ENCODE results near the gene ACOXL.
A peak's percentile ranks its signal among the peaks of the same experiment; 100 is the strongest.
"Not testable (repeated sequence)": the region's sequence is repeated elsewhere in the genome, so short reads cannot be mapped to it uniquely, and the experiment has no call there.

The ACOXL gene

DNA sequence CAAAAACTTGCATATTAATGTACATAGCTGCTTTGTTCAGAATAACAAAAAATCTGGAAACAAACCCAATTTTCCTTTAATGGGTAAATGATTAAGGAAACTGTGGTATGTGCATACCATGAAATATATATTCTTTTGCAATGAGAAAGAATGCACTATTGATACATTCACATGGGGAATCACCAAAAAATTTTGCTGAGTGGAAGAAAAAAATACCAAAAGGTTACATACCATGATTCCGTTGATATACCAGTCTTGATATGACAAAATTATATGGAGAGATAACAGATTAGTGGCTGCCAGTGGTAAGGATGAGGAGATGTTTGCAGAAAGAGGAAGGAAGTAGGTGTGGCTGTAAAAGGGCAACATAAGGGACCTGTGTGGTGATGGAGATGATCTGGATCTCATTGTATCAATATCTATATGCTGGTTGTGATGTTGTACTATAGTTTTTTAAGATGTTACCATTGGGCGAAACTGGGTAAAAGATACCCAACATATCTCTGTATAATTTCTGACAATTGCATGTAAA, 333.8 kb downstream of the ACOXL start:
- no peak for DNase-seq (ENCODE audit: low read depth)

- DNase-seq (ENCODE audit: low read depth): no peak
These were observed 336.2 kb downstream of the ACOXL start for GRCh38 chr2:111068435-111069058.

DNA sequence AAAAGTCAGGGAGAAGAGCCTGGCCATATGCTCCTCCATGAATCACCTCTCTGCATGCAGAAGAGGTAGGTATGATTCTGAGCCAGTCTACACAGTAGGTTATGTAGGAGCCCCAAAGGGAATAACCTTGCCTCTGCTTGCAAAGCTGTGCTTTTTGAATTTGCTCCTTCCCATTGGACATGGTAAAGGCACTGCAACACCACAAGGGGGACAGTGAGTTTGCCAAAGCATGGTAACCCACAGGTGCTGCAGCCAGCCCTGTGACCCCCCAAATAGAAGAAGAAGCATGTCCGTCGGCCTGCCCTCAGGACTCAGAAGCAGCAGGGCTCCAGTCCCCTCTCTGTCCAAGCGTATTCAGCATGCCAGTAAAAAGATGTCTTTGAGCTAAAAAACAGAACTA, 337.3 kb downstream of the ACOXL start:
- DNase-seq (ENCODE audit: low read depth): no peak

DNA sequence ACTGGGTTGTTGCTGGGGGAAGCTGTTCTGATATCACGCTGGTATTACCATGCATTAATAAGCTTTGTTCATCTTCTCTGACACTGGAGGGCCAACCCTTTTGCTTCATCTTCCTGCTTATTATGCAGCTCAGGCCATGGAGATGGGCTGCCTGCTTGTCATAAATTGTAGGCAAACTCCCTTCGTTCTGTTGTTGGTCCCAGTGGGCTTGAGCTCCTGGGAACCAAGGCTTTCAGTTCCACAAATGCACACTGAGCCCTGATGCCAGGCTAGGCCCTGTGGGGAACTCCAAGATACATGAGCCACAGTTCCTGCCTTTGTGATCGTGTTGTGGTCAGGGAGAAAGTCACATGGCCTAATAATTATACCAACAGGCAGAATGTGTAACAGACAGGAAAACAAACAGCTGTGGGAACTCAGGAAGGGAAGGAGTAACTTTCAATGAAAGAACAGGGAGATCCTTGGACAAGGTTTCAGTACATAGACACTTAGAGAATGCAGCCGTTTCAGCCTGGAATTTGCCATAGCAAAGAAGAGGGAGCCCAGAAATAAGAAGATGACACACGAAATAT, 339.3 kb downstream of the ACOXL start:
- peak; percentile 42 for DNase-seq (ENCODE audit: low read depth)

- peak; percentile 40 for DNase-seq (ENCODE audit: low read depth)
These were observed 340.0 kb downstream of the ACOXL start for GRCh38 chr2:111072220-111072871.

GRCh38 chr2:111082659-111083058, 350.3 kb downstream of the ACOXL start:
- not testable (repeated sequence) for DNase-seq (ENCODE audit: low read depth)

- DNase-seq (ENCODE audit: low read depth): no peak
These were observed 359.4 kb downstream of the ACOXL start for GRCh38 chr2:111091811-111092211.

GRCh38 chr2:111094691-111095090, 362.3 kb downstream of the ACOXL start:
- no peak for DNase-seq (ENCODE audit: low read depth)

GRCh38 chr2:111095434-111095833, 363.1 kb downstream of the ACOXL start:
- no peak for DNase-seq (ENCODE audit: low read depth)

GRCh38 chr2:111099402-111099801, 367.0 kb downstream of the ACOXL start:
- no peak for DNase-seq (ENCODE audit: low read depth)

DNA sequence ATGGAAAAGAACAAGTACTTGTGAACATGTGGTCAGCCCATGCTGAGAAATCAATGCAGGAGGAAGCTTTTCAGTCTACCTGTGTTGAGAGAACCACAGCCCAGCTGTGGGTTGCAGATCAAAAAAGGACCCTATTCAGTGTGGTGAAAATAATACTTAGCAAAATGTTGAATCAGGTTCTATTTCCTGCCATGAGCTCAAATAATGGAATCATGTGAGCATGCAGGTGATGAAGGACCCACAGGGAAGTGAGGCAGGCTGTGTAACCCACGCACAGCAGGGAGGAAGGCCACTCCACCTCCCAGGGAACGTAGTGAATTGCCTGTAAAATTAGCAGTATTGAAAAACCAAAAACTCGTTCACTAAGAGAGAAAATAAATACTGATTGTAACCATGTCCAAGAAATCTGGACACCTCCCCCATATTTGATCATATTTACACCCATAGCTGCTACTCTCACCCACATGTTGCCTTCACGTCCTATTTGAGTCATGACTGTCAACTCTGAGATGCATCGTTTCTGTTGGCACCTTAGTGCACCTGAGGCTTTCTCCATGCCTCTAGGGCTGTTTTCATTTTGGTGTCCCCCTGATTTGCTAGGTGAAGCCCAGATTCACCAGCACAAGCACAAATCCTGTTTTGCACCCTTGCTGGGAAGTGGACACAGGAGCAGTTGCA, 367.9 kb downstream of the ACOXL start:
- DNase-seq (ENCODE audit: low read depth): no peak

- no peak for DNase-seq (ENCODE audit: low read depth)
These were observed 368.4 kb downstream of the ACOXL start for GRCh38 chr2:111100765-111101162.

DNA sequence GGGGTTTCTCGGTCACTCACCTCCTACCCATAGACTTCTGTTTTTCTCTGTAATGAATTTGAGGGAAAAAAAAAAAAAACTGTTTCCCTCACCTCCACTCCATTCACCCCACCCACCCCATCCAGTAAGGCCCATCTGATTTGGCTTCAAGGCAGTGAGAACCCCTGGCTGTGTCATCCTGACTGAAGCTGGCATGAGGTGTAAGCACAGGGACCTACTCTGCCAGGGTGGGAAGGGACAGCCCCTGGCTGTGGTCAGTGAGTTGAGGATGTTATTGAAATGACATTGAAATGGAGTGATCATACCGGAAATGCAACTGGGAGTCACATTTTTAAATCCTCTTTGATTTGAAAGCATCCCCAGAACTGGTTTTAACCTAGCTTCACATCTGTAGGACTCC, 369.2 kb downstream of the ACOXL start:
- DNase-seq (ENCODE audit: low read depth): no peak

DNA sequence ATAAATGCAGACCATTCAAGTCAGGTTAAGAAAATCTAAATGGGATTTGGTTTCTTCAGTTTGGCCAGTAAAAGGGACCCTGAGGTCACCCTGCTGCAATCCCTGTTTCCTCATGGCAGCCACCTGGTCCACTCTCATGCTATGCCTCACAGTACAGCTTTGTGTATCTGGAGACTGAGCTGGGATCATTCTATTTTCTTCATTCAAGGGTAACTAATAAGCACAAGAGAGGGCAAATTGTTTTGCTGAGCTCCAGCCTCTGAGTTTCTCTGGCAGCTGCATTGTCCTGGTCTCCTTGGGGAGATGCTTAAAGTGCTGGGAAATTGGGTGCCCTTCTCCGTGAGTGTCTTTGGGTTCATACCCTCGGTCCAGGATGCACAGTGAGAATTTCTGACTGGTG, 369.8 kb downstream of the ACOXL start:
- no peak for DNase-seq (ENCODE audit: low read depth)

DNA sequence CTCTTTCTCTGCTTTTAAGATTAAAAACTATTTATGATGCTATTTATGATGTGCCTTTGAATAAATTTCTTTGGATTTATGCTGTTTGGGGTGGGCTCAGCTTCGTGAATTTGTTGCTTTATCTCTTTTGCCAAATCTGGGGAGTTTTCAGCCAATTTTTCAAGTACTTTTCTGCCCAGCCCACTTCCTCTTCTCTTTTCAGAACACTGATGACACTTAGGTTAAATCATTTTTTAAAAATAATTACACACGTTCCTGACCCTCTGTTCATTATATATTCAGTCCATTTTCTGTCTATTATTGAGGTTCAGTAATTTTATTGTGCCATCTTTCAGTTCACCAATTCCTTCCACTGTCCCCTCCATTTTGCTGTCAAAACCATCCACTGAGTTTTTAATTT, 373.6 kb downstream of the ACOXL start:
- no peak for DNase-seq (ENCODE audit: low read depth)

GRCh38 chr2:111106706-111107105, 374.3 kb downstream of the ACOXL start:
- no peak for DNase-seq (ENCODE audit: low read depth)

- DNase-seq (ENCODE audit: low read depth): no peak
These were observed 376.4 kb downstream of the ACOXL start for GRCh38 chr2:111108745-111109271.

GRCh38 chr2:111111101-111111755, 378.9 kb downstream of the ACOXL start:
- no peak for DNase-seq (ENCODE audit: low read depth)

- no peak for DNase-seq (ENCODE audit: low read depth)
These were observed 381.5 kb downstream of the ACOXL start for GRCh38 chr2:111113838-111114237.

- DNase-seq (ENCODE audit: low read depth): no peak
These were observed 383.8 kb downstream of the ACOXL start for GRCh38 chr2:111116011-111116746.

DNA sequence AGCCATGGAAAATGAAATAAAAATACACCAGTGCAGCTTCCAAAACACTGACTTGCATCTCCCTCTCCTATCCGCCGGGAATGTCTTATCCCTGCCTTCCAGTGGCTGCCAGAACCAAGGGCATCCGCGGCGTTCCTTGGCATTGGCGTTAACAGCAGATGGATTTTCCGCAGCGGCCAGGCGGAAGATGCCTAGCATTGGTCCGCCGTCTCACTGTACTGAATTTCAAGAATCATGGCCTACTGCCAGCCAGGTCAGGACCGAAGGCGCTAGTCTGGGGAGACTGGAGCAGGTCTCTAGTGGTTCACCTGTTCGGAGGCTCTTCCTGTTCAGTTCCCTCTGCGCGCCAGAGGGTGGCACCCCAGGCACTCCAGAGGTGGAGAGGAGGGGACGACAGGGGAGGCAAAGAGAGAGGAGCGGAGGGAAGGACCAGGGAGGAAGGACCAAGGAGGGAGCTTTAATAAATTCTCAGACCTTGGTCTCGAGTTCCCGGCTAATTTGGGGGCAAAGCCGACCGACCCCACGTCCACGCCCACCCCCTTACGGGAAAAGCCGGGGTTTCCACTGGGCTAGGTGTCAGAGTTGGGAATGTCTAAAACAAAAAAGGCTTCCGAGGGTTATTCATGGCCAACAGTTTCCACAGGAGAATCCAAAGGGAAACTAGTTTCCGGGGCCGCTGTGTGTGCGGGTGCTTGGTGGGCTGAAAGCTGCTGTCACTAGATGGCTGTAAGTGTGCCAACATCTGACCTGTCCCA, 384.6 kb downstream of the ACOXL start:
- DNase-seq (ENCODE audit: low read depth): no peak
